GM18870 (cell line): ENCODE results near the gene MPV17.
"Not testable (repeated sequence)": the region's sequence is repeated elsewhere in the genome, so short reads cannot be mapped to it uniquely, and the experiment has no call there.

ENCODE experiments used
- ATAC-seq: cut with Tn5 transposase; IDR thresholded peaks from one replicate; pipeline ENCODE4 v1.9.1; 2021; ENCODE audit warnings: moderate library complexity; ENCODE audit not compliant: unreplicated experiment

Gene MPV17

GRCh38 chr2:27300606-27301005, 22.3 kb downstream of the MPV17 start:
- not testable (repeated sequence) for ATAC-seq

GRCh38 chr2:27298391-27299080, 24.4 kb downstream of the MPV17 start:
- no peak for ATAC-seq

- ATAC-seq: no peak
Observed at GRCh38 chr2:27297195-27297594, 25.7 kb downstream of the MPV17 start.

GRCh38 chr2:27296481-27296880, 26.4 kb downstream of the MPV17 start:
- ATAC-seq: no peak

GRCh38 chr2:27294928-27295327, 28.0 kb downstream of the MPV17 start:
- ATAC-seq: no peak

GRCh38 chr2:27291865-27292264, 31.0 kb downstream of the MPV17 start:
- ATAC-seq: no peak

- ATAC-seq: no peak
Observed at GRCh38 chr2:27290549-27290948, 32.3 kb downstream of the MPV17 start.

- no peak for ATAC-seq
Observed at GRCh38 chr2:27288610-27289009, 34.3 kb downstream of the MPV17 start.

- no peak for ATAC-seq
Observed at GRCh38 chr2:27285481-27285880, 37.4 kb downstream of the MPV17 start.

- no peak for ATAC-seq
Observed at GRCh38 chr2:27284996-27285395, 37.9 kb downstream of the MPV17 start.

- ATAC-seq: no peak
Observed at GRCh38 chr2:27282892-27283291, 40.0 kb downstream of the MPV17 start.

GRCh38 chr2:27281855-27282559, 40.9 kb downstream of the MPV17 start, which contains the start of gene TRIM54:
TRIM54 (plus strand) TSS chr2:27282429; CDS start chr2:27282732, 303 bp downstream.
- no peak for ATAC-seq

GRCh38 chr2:27281442-27281841, 41.5 kb downstream of the MPV17 start:
- ATAC-seq: no peak

GRCh38 chr2:27280826-27281225, 42.1 kb downstream of the MPV17 start:
- no peak for ATAC-seq

- ATAC-seq: no peak
Observed at GRCh38 chr2:27278010-27278409, 44.9 kb downstream of the MPV17 start.

GRCh38 chr2:27275211-27276150, 47.4 kb downstream of the MPV17 start, which contains the start of gene DNAJC5G:
DNAJC5G (plus strand) TSS chr2:27275433; CDS start chr2:27276729, 1,296 bp downstream.
- ATAC-seq: no peak

- not testable (repeated sequence) for ATAC-seq
Observed at GRCh38 chr2:27272537-27273522, 50.1 kb downstream of the MPV17 start.

GRCh38 chr2:27271631-27272340, 51.1 kb downstream of the MPV17 start:
- no peak for ATAC-seq

GRCh38 chr2:27270670-27271069, 52.2 kb downstream of the MPV17 start:
- no peak for ATAC-seq
